HepG2 (cell line): ENCODE data around the gene CIBAR2. TPM values are rescaled to one million over a fixed set of nuclear protein-coding genes. Genes with fewer than 3 reads are reported as not detected.

Experiments used
- FOXK2 ChIP-seq: fragments of 450-650 bp; IDR thresholded peaks from 2 replicates; pipeline ENCODE4 v1.6.1; 2016
- KLF16 ChIP-seq, 2 experiments: sonication (generic) in 1 of 2; formaldehyde crosslinking in 1 of 2; IDR thresholded peaks; 2 replicates each; pipeline versions ENCODE4 v1.6.1 to v1.8.0; 2016 to 2023; ENCODE audit warnings: missing genetic modification reagents in 2 of 2, missing compliant biosample characterization in 1 of 2
- NCOA1 ChIP-seq: sonication (generic); formaldehyde crosslinking; IDR thresholded peaks from 2 replicates; pipeline ENCODE4 v1.9.0; 2021; ENCODE audit warnings: missing genetic modification reagents
- PHF20 ChIP-seq: sonication (generic); formaldehyde crosslinking; IDR thresholded peaks from 2 replicates; pipeline ENCODE4 v1.5.0; 2020; ENCODE audit warnings: mild to moderate bottlenecking, missing genetic modification reagents
- SIX1 ChIP-seq: sonication (generic); formaldehyde crosslinking; IDR thresholded peaks from 2 replicates; pipeline ENCODE4 v1.4.0; 2020; ENCODE audit warnings: missing genetic modification reagents, borderline replicate concordance
- TOE1 ChIP-seq: sonication (generic); formaldehyde crosslinking; IDR thresholded peaks from 2 replicates; pipeline ENCODE4 v1.4.0; 2020; ENCODE audit warnings: mild to moderate bottlenecking, missing genetic modification reagents
- ZKSCAN1 ChIP-seq: fragments of 150-350 bp; IDR thresholded peaks from 2 replicates; pipeline ENCODE4 v1.6.1; 2014; ENCODE audit warnings: low read length
- ZKSCAN5 ChIP-seq: sonication (generic); formaldehyde crosslinking; IDR thresholded peaks from 2 replicates; pipeline ENCODE4 v1.5.1; 2020; ENCODE audit warnings: mild to moderate bottlenecking, missing genetic modification reagents
- ZNF282 ChIP-seq: fragments of 450-650 bp; IDR thresholded peaks from 2 replicates; pipeline ENCODE4 v1.6.1; 2018; ENCODE audit not compliant: partially characterized antibody
- ZNF549 ChIP-seq: sonication (generic); formaldehyde crosslinking; IDR thresholded peaks from 2 replicates; pipeline ENCODE4 v1.5.0; 2020; ENCODE audit warnings: missing genetic modification reagents
- ZSCAN22 ChIP-seq: sonication (generic); formaldehyde crosslinking; IDR thresholded peaks from 2 replicates; pipeline ENCODE4 v1.4.0; 2020; ENCODE audit warnings: mild to moderate bottlenecking, missing genetic modification reagents
- polyA plus RNA-seq, 8 experiments: library from polyadenylated mRNA; depleted of rRNA in 3 of 8; stranded (reverse) in 7 of 8; unstranded in 1 of 8; fragments of >200 nt; fragmentation: Illumina TruSeq in 4 of 8; extraction: Trizol in 4 of 8; gene quantifications; 2 replicates each; pipeline versions ENCODE4 v1.2.1 to v1.2.3, GENCODE V29; 2011 to 2016; ENCODE audit warnings: low read depth in 4 of 8, missing spikeins in 1 of 8, mixed read lengths in 1 of 8; ENCODE audit not compliant: insufficient read depth in 1 of 8
- total RNA-seq, 5 experiments: library from RNA; depleted of rRNA; stranded (reverse); fragments of >200 nt; fragmentation: Illumina TruSeq; extraction: Trizol; gene quantifications; 2 replicates each; pipeline ENCODE4 v1.2.3, GENCODE V29; 2016; ENCODE audit warnings: low read depth in 1 of 5
- TF ChIP-seq, protein P1 (sequence below), 2 experiments: IDR thresholded peaks; 2 replicates each; pipeline ENCODE4 v1.6.1; 2011 to 2012; ENCODE audit warnings: low read length in 2 of 2, borderline replicate concordance in 1 of 2, low read depth in 1 of 2, mild to moderate bottlenecking in 1 of 2, moderate library complexity in 1 of 2
- TF ChIP-seq, protein P2 (sequence below): sonication (generic); formaldehyde crosslinking; IDR thresholded peaks from 2 replicates; pipeline ENCODE4 v1.4.0; 2020; ENCODE audit warnings: mild to moderate bottlenecking, missing genetic modification reagents
- TF ChIP-seq, protein P3 (sequence below), 2 experiments: sonication (generic) in 1 of 2; formaldehyde crosslinking in 1 of 2; IDR thresholded peaks; 2 replicates each; pipeline versions ENCODE4 v1.5.1 to v1.6.1; 2011 to 2020; ENCODE audit warnings: borderline replicate concordance in 1 of 2, low read depth in 1 of 2, low read length in 1 of 2, mild to moderate bottlenecking in 1 of 2, missing genetic modification reagents in 1 of 2, moderate library complexity in 1 of 2
- TF ChIP-seq, protein P4 (sequence below): sonication (generic); formaldehyde crosslinking; IDR thresholded peaks from 2 replicates; pipeline ENCODE4 v1.5.0; 2020; ENCODE audit warnings: mild to moderate bottlenecking, missing genetic modification reagents, borderline replicate concordance
- TF ChIP-seq, protein P5 (sequence below): sonication (generic); formaldehyde crosslinking; IDR thresholded peaks from 2 replicates; pipeline ENCODE4 v1.4.0; 2020; ENCODE audit warnings: mild to moderate bottlenecking, missing genetic modification reagents

CIBAR2 gene
- total and polyA plus RNA-seq, 2 of the 13 experiments (the other 11 are each of a cell fraction or from before 2014, with no cell fraction given): not detected

DNA sequence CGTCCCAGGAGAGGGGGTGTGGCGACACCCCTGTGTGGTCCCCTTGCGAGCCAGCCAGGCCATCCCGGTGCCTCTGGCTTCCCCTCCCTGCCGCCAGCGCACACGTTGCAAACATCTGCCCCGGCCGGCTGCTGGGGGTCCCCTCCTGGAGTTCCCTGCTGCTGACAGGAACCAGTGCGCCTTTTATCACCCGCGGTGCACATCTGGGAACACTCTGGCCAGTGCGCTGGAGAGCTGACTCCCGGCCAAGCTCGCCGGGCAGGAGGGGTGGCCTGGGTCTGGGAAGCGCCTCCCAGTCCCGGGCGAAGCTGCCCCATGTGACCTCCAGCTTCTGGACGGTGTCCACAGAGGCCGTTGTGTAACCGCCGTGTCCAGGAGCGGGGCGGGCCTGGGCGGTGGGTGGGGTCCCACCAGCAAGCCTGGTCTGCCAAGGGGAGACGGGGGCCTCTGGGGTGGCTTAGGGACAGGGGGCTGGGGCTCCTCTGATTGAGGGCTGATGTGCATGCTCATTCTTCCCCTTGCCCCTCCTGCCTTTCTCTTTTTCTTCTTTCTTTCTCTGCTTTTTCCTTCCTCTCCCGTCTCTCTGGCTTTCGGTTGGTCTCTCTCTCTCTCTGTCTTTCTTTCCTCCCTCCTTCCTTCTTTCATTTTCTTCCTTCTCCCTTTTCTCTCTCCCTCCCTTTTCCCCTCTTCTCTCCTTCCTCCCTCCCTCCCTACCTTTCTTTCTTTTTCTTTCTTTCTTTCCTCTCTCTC lies 25.2 kb upstream of the CIBAR2 start (continued):
- TF ChIP-seq, protein P1, sequence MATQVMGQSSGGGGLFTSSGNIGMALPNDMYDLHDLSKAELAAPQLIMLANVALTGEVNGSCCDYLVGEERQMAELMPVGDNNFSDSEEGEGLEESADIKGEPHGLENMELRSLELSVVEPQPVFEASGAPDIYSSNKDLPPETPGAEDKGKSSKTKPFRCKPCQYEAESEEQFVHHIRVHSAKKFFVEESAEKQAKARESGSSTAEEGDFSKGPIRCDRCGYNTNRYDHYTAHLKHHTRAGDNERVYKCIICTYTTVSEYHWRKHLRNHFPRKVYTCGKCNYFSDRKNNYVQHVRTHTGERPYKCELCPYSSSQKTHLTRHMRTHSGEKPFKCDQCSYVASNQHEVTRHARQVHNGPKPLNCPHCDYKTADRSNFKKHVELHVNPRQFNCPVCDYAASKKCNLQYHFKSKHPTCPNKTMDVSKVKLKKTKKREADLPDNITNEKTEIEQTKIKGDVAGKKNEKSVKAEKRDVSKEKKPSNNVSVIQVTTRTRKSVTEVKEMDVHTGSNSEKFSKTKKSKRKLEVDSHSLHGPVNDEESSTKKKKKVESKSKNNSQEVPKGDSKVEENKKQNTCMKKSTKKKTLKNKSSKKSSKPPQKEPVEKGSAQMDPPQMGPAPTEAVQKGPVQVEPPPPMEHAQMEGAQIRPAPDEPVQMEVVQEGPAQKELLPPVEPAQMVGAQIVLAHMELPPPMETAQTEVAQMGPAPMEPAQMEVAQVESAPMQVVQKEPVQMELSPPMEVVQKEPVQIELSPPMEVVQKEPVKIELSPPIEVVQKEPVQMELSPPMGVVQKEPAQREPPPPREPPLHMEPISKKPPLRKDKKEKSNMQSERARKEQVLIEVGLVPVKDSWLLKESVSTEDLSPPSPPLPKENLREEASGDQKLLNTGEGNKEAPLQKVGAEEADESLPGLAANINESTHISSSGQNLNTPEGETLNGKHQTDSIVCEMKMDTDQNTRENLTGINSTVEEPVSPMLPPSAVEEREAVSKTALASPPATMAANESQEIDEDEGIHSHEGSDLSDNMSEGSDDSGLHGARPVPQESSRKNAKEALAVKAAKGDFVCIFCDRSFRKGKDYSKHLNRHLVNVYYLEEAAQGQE (IDR thresholded peaks at IDR 0.05; ENCODE audit: borderline replicate concordance in 1 of 2, low read depth in 1 of 2, low read length in 2 of 2): no peak
- TF ChIP-seq ZKSCAN5 (CRISPR knock-in tag) (no peak), ZSCAN22 (CRISPR knock-in tag) (peak; percentile 58; the same call in 1 of the 2 replicates), FOXK2 (no peak), NCOA1 (peak; percentile 97; the same call in 1 of the 2 replicates), KLF16 (CRISPR knock-in tag; IDR thresholded peaks at IDR 0.05) (peak in 1 of 2 experiments; percentile 84; a peak in 2 of 4 replicates), PHF20 (no peak), SIX1 (CRISPR knock-in tag) (no peak), ZKSCAN1 (no peak), ZNF549 (CRISPR knock-in tag) (peak; percentile 22; the same call in 1 of the 2 replicates), TOE1 (no peak), ZNF282 (no peak)
- TF ChIP-seq, protein P2, sequence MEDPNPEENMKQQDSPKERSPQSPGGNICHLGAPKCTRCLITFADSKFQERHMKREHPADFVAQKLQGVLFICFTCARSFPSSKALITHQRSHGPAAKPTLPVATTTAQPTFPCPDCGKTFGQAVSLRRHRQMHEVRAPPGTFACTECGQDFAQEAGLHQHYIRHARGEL (CRISPR knock-in tag): no peak; the same call in 1 of the 2 replicates
- TF ChIP-seq, protein P3, sequence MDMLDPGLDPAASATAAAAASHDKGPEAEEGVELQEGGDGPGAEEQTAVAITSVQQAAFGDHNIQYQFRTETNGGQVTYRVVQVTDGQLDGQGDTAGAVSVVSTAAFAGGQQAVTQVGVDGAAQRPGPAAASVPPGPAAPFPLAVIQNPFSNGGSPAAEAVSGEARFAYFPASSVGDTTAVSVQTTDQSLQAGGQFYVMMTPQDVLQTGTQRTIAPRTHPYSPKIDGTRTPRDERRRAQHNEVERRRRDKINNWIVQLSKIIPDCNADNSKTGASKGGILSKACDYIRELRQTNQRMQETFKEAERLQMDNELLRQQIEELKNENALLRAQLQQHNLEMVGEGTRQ (IDR thresholded peaks at IDR 0.05; ENCODE audit: low read depth, low read length): peak; percentile 89
- TF ChIP-seq, protein P3 (CRISPR knock-in tag; IDR thresholded peaks at IDR 0.05; ENCODE audit: borderline replicate concordance): peak; percentile 72; the same call in 1 of the 2 replicates
- TF ChIP-seq, protein P4, sequence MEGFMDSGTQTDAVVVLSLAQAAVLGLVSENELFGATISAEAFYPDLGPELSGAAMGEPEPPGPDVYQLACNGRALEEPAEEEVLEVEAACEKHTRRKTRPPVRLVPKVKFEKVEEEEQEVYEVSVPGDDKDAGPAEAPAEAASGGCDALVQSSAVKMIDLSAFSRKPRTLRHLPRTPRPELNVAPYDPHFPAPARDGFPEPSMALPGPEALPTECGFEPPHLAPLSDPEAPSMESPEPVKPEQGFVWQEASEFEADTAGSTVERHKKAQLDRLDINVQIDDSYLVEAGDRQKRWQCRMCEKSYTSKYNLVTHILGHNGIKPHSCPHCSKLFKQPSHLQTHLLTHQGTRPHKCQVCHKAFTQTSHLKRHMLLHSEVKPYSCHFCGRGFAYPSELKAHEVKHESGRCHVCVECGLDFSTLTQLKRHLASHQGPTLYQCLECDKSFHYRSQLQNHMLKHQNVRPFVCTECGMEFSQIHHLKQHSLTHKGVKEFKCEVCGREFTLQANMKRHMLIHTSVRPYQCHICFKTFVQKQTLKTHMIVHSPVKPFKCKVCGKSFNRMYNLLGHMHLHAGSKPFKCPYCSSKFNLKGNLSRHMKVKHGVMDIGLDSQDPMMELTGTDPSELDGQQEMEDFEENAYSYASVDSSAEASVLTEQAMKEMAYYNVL (CRISPR knock-in tag): peak; percentile 93; the same call in 1 of the 2 replicates
- TF ChIP-seq, protein P5, sequence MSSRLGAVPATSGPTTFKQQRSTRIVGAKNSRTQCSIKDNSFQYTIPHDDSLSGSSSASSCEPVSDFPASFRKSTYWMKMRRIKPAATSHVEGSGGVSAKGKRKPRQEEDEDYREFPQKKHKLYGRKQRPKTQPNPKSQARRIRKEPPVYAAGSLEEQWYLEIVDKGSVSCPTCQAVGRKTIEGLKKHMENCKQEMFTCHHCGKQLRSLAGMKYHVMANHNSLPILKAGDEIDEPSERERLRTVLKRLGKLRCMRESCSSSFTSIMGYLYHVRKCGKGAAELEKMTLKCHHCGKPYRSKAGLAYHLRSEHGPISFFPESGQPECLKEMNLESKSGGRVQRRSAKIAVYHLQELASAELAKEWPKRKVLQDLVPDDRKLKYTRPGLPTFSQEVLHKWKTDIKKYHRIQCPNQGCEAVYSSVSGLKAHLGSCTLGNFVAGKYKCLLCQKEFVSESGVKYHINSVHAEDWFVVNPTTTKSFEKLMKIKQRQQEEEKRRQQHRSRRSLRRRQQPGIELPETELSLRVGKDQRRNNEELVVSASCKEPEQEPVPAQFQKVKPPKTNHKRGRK (CRISPR knock-in tag): peak; percentile 99
